Neural cell (in vitro differentiated cells): Measurements from ENCODE around the gene LCLAT1.

Source experiments
- EP300 ChIP-seq: fragments of 450-650 bp; conservative IDR thresholded peaks from 2 replicates; pipeline ENCODE4 v1.6.1; 2014; ENCODE audit warnings: antibody characterized with exemption, mild to moderate bottlenecking, moderate library complexity; ENCODE audit not compliant: poor library complexity, severe bottlenecking
- EZH2 ChIP-seq: fragments of 200-600, 300-800 bp; shearing (Covaris generic), sonication (generic); IDR thresholded peaks from 2 replicates; pipeline ENCODE4 v1.6.1; 2014; ENCODE audit warnings: antibody characterized with exemption, low read length, borderline replicate concordance, mild to moderate bottlenecking; ENCODE audit not compliant: insufficient read depth, poor library complexity, severe bottlenecking
- POLR2AphosphoS5 ChIP-seq: IDR thresholded peaks from 2 replicates; pipeline ENCODE4 v1.6.1; 2012
- RAD21 ChIP-seq: fragments of 450-650 bp; conservative IDR thresholded peaks from 2 replicates; pipeline ENCODE4 v1.6.1; 2014; ENCODE audit warnings: antibody characterized with exemption, mild to moderate bottlenecking, moderate library complexity
- TAF1 ChIP-seq: IDR thresholded peaks from 2 replicates; pipeline ENCODE4 v1.6.1; 2012; ENCODE audit warnings: low read depth
- TF ChIP-seq, protein P1 (sequence below): fragments of 450-650 bp; IDR thresholded peaks from 2 replicates; pipeline ENCODE4 v1.5.1; 2014; ENCODE audit warnings: antibody characterized with exemption, mild to moderate bottlenecking, moderate library complexity; ENCODE audit not compliant: poor library complexity, severe bottlenecking
- TF ChIP-seq, protein P2 (sequence below): IDR thresholded peaks from 2 replicates; pipeline ENCODE4 v1.6.1; 2012; ENCODE audit warnings: borderline replicate concordance

DNA sequence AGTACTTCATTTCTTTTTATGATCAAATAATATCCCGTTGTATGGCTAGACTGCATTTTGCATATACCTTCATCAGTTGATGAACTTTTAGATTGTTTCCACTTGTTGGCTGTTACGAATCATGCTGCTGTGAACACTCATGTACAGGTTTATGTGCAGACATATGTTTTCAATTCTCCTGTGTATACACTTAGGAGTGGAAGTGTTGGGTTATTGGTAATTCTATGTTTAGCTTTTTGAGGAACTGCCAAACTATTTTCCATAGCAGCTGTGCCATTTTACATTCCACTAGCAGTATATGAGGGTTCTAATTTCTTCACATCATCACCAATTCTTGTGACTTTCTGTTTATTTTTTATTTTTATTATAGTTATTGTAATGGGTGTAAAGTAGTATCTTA, 32.1 kb upstream of the LCLAT1 start:
- no peak for TF ChIP-seq POLR2AphosphoS5
- TF ChIP-seq, protein P1, sequence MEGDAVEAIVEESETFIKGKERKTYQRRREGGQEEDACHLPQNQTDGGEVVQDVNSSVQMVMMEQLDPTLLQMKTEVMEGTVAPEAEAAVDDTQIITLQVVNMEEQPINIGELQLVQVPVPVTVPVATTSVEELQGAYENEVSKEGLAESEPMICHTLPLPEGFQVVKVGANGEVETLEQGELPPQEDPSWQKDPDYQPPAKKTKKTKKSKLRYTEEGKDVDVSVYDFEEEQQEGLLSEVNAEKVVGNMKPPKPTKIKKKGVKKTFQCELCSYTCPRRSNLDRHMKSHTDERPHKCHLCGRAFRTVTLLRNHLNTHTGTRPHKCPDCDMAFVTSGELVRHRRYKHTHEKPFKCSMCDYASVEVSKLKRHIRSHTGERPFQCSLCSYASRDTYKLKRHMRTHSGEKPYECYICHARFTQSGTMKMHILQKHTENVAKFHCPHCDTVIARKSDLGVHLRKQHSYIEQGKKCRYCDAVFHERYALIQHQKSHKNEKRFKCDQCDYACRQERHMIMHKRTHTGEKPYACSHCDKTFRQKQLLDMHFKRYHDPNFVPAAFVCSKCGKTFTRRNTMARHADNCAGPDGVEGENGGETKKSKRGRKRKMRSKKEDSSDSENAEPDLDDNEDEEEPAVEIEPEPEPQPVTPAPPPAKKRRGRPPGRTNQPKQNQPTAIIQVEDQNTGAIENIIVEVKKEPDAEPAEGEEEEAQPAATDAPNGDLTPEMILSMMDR = no peak
- TF ChIP-seq, protein P2, sequence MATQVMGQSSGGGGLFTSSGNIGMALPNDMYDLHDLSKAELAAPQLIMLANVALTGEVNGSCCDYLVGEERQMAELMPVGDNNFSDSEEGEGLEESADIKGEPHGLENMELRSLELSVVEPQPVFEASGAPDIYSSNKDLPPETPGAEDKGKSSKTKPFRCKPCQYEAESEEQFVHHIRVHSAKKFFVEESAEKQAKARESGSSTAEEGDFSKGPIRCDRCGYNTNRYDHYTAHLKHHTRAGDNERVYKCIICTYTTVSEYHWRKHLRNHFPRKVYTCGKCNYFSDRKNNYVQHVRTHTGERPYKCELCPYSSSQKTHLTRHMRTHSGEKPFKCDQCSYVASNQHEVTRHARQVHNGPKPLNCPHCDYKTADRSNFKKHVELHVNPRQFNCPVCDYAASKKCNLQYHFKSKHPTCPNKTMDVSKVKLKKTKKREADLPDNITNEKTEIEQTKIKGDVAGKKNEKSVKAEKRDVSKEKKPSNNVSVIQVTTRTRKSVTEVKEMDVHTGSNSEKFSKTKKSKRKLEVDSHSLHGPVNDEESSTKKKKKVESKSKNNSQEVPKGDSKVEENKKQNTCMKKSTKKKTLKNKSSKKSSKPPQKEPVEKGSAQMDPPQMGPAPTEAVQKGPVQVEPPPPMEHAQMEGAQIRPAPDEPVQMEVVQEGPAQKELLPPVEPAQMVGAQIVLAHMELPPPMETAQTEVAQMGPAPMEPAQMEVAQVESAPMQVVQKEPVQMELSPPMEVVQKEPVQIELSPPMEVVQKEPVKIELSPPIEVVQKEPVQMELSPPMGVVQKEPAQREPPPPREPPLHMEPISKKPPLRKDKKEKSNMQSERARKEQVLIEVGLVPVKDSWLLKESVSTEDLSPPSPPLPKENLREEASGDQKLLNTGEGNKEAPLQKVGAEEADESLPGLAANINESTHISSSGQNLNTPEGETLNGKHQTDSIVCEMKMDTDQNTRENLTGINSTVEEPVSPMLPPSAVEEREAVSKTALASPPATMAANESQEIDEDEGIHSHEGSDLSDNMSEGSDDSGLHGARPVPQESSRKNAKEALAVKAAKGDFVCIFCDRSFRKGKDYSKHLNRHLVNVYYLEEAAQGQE = no peak
- TF ChIP-seq TAF1 = no peak
- TF ChIP-seq EP300 = no peak
- no peak for TF ChIP-seq EZH2
- no peak for TF ChIP-seq RAD21
